ENCODE results near the gene CD1E. TPM values are rescaled to one million over a fixed set of nuclear protein-coding genes. Genes with fewer than 3 reads are reported as not detected.

CD1E gene
- total RNA-seq = not detected in 2 replicates

DNA sequence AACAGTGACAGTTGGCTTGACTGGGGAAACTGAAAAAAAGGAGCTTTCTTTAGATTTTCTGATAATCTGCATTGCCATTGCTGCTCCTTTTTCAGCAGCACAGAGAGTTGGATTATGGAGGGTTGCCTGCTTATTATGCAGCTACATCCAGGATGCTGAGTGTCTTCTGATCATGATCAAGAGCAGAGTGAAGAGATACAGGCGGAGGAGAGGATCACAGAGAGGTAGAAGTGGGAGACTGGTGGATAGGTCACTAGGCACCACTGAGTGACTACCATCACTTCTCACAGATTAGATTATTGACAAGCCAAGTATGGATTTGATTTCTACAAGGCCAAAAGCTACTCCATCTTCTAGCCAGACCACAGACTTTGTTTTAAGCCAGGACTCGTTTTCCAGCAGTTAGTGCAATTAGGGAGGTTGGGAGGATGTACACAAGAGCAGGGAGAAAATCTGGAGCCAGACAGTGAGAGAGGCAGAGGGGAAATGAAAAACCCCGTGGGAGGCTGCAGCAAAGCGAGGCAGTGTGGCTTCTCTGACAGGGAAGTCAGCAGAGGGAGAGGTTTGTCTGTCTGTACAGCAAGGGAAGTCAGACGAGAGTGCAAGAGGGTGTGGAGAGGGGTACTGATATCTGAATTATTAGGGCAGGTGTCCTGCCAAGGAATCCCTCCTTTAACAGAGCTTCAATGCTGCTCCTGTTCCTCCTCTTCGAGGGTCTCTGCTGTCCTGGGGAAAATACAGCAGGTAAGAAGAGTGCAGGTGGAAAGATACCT lies at the start of gene CD1E:
Gene CD1E (plus strand): TSS at position 592 of the 773 bp plus-strand sequence. CDS start 95 bp downstream, at position 687.

DNA sequence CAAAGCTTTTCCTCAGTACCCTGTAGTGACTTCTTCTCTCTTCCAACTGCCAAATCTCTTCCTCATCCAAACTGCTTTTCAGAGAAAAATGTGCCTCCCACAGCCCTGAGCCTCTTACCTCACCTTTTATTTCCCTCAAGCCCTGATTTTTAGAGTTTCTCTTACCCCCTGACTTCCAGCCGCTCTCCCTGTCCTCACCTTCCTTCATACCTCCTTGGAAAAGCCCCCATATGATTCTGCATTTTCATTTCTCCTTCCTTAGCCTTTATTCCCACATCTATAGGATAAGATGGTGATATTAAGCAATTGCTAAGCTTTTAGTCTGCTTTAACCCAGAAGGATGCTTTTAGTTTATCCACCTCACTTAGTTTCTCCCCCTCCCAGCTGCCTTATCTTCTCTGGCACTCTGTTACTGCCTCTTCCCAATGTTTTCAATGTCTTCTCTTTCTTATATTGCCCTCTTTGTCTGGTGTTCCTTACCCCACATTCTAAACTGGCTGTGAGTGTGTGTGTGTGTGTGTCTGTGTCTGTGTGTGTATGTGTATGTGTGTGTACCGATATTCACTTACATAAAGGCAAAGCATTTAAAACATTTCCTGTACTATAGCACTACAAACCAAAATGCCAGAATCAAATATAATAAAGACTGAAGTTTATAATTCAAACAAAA lies 22.1 kb upstream of the CD1E start, which contains the start of gene CD1B:
Gene CD1B (minus strand): TSS at position 51 of the 670 bp plus-strand sequence. CDS start 108 bp downstream, outside the sequence.

DNA sequence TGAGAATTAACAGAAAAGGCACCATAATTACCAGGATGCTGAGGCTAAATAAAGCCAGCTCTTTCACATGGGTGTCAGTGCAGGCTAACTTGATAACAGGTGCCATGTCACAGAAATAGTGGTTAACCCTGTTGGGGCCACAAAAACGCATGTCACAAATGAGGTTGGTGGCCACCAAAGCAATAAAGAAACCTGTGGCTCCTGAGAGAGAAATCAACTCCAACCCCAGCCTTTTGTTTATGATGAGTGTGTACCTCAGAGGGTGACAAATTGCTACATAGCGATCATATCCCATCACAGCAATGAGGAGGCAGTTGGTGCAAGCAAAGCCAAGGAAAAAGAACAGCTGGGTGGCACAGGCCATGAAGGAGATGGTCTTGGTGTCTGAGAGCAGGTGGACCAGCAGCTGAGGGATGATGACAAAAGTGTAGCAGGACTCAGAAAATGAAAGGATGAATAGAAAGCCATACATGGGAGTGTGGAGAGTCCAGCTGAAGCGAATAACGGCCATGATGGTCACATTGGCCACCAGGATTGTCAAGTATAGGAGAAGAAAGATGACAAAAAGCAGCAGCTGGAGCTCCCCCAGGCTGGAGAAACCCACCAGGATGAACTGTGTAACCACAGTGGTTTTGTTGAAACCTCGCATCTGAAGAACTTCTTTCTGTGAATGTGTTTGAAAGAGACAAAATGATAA lies 45.3 kb downstream of the CD1E start, which contains the start of gene OR10T2:
Gene OR10T2 (minus strand): TSS at position 649 of the 697 bp plus-strand sequence. CDS start 0 bp downstream, at position 649.

Other genes starting within 250 kb of the CD1E start
- not detected in 2 replicates for gene CD1D, start 173.0 kb upstream of the CD1E start, total RNA-seq
- not detected in 2 replicates for gene CD1A, start 99.5 kb upstream of the CD1E start, total RNA-seq
- gene CD1C, start 64.0 kb upstream of the CD1E start, total RNA-seq = not detected in 2 replicates
- not detected in 2 replicates for gene CD1B, start 22.4 kb upstream of the CD1E start, total RNA-seq
- gene OR10T2, start 45.6 kb downstream of the CD1E start, total RNA-seq = not detected in 2 replicates
- gene OR10K2, start 72.3 kb downstream of the CD1E start, total RNA-seq = not detected in 2 replicates
- gene OR10K1, start 107.9 kb downstream of the CD1E start, total RNA-seq = not detected in 2 replicates
- gene OR10R2, start 118.3 kb downstream of the CD1E start, total RNA-seq = not detected in 2 replicates
- gene OR6Y1, start 200.5 kb downstream of the CD1E start, total RNA-seq = not detected in 2 replicates
- gene OR6P1, start 216.7 kb downstream of the CD1E start, total RNA-seq = not detected in 2 replicates
- gene OR10X1, start 226.0 kb downstream of the CD1E start, total RNA-seq = not detected in 2 replicates